Natural killer cell (primary cell): ENCODE results near the gene PMEL. TPM values are rescaled to one million over a fixed set of nuclear protein-coding genes. Genes with fewer than 3 reads are reported as not detected.

Experiments used
- ATAC-seq, 3 donors: fragments of 150-1000 bp in 2 of 3; fragments of 200-7000 bp in 1 of 3; cut with Tn5 transposase; 1 replicate in 1 of 3; 2 replicates in 2 of 3; pipeline ENCODE4 v1.10.0; 2021; ENCODE audit warnings: mild to moderate bottlenecking in 2 of 3, moderate library complexity in 2 of 3
- DNase-seq, 2 donors: peaks; one replicate each; pipeline versions ENCODE4 v3.0.0 to v3.0.0-alpha.2; 2013 to 2021; ENCODE audit warnings: mixed read lengths in 1 of 2
- H3K27ac ChIP-seq: one replicate; pipeline ENCODE4 v1.5.1; 2013; ENCODE audit warnings: mild to moderate bottlenecking, low read length
- H3K27me3 ChIP-seq: one replicate; pipeline ENCODE4 v1.6.1; 2013; ENCODE audit warnings: low read length; ENCODE audit not compliant: control insufficient read depth, insufficient read depth
- H3K36me3 ChIP-seq: one replicate; pipeline ENCODE4 v1.6.1; 2013; ENCODE audit warnings: low read length; ENCODE audit not compliant: control insufficient read depth, insufficient read depth
- H3K4me1 ChIP-seq: one replicate; pipeline ENCODE4 v1.6.1; 2013; ENCODE audit warnings: low read length; ENCODE audit not compliant: control insufficient read depth, insufficient read depth
- H3K4me3 ChIP-seq: one replicate; pipeline ENCODE4 v1.5.1; 2013; ENCODE audit warnings: low read length
- H3K9me3 ChIP-seq: one replicate; pipeline ENCODE4 v1.6.1; 2013; ENCODE audit warnings: low read length; ENCODE audit not compliant: control insufficient read depth, insufficient read depth
- H3K27ac Mint-ChIP-seq, 2 donors: one replicate each; pipeline ENCODE4 v1.8.0; 2022; ENCODE audit warnings: mild to moderate bottlenecking in 2 of 2, mixed read lengths in 2 of 2, moderate library complexity in 1 of 2
- H3K27me3 Mint-ChIP-seq, 2 donors: one replicate each; pipeline ENCODE4 v1.8.0; 2022; ENCODE audit warnings: low read depth in 2 of 2, mixed read lengths in 2 of 2
- H3K36me3 Mint-ChIP-seq: one replicate; pipeline ENCODE4 v1.8.0; 2022; ENCODE audit warnings: mixed read lengths
- H3K4me1 Mint-ChIP-seq, 2 donors: one replicate each; pipeline ENCODE4 v1.8.0; 2022; ENCODE audit warnings: mixed read lengths in 2 of 2
- H3K4me3 Mint-ChIP-seq: one replicate; pipeline ENCODE4 v1.8.0; 2022; ENCODE audit warnings: mild to moderate bottlenecking, moderate library complexity, mixed read lengths
- H3K9me3 Mint-ChIP-seq, 2 donors: one replicate each; pipeline ENCODE4 v1.8.0; 2022; ENCODE audit warnings: mixed read lengths in 2 of 2
- CTCF ChIP-seq: fragments of 200-600 bp; IDR thresholded peaks from one replicate; pipeline ENCODE4 v1.8.0; 2022; ENCODE audit warnings: antibody characterized with exemption
- WGBS: methylation state at CpG from one replicate; pipeline ENCODE4 v1.1.7; 2013; ENCODE audit warnings: missing lambda C conversion rate; ENCODE audit not compliant: insufficient coverage; 5-methylcytosine and 5-hydroxymethylcytosine counted together
- intact Hi-C: fragments of 100-400 bp; cut with micrococcal nuclease; formaldehyde crosslinking; loops from one replicate; pipeline ENCODE4 v1.14.2; 2022
- total RNA-seq, 4 donors: library from RNA; stranded (reverse); fragments of 120-200 nt in 1 of 4; gene quantifications; one replicate each; pipeline versions ENCODE4 v1.2.3 to v1.2.4, GENCODE V29; 2013 to 2022

The PMEL gene
- total RNA-seq, 3 donors from 2014 or later (not counting 1 experiment from before 2014, with no cell fraction given), result 0.35 TPM; not detected in 2

- no peaks in the 10 kb centered on the region for H3K27me3 ChIP-seq
- H3K4me3 ChIP-seq, result no peak overlapping the region
- Mint-ChIP-seq H3K4me3 (no peak overlapping the region), H3K27ac (peak overlapping the region in 1 of 2 donors; percentile 2), H3K36me3 (peaks cover 14% of the 10 kb centered on the region), H3K9me3 (no peaks in the 10 kb centered on the region), H3K27me3 (no peaks in the 10 kb centered on the region), H3K4me1 (peaks cover 19 to 24% of the 10 kb centered on the region in 2 donors)
- intact Hi-C loops, result no loop called here
- no peak for ATAC-seq
- 69% methylated on average over 2 of the region's 3 CpGs for WGBS
- DNase-seq, result no peak
- TF ChIP-seq CTCF, result no peak
- no peaks in the 10 kb centered on the region for H3K9me3 ChIP-seq
- H3K27ac ChIP-seq, result no peak overlapping the region
- no peaks in the 10 kb centered on the region for H3K4me1 ChIP-seq
- peaks cover 23% of the 10 kb centered on the region for H3K36me3 ChIP-seq
Observed at GRCh38 chr12:55915482-55915859, 50.4 kb downstream of the PMEL start.

- no peaks in the 10 kb centered on the region for H3K27me3 Mint-ChIP-seq
- TF ChIP-seq CTCF, result no peak
- no peaks in the 10 kb centered on the region for H3K4me1 ChIP-seq
- intact Hi-C loops, result no loop called here
- WGBS, result 97% methylated on average over 4 of the region's 4 CpGs
- H3K4me1 Mint-ChIP-seq, result peaks cover 27 to 28% of the 10 kb centered on the region in 2 donors
- H3K36me3 Mint-ChIP-seq, result peaks cover 14% of the 10 kb centered on the region
- H3K4me3 Mint-ChIP-seq, result no peak overlapping the region
- no peak overlapping the region for H3K27ac ChIP-seq
- H3K9me3 Mint-ChIP-seq, result no peaks in the 10 kb centered on the region
- H3K27me3 ChIP-seq, result no peaks in the 10 kb centered on the region
- DNase-seq (no peak), ATAC-seq (no peak)
- peaks cover 22% of the 10 kb centered on the region for H3K36me3 ChIP-seq
- H3K9me3 ChIP-seq, result no peaks in the 10 kb centered on the region
- peak overlapping the region; percentile 44 to 63 for H3K27ac Mint-ChIP-seq
- no peak overlapping the region for H3K4me3 ChIP-seq
Observed at GRCh38 chr12:55912908-55913307, 52.9 kb downstream of the PMEL start.

- Histone ChIP-seq H3K4me1 (no peaks in the 10 kb centered on the region), H3K27ac (no peak overlapping the region), H3K27me3 (no peaks in the 10 kb centered on the region), H3K36me3 (peaks cover 17% of the 10 kb centered on the region), H3K9me3 (no peaks in the 10 kb centered on the region), H3K4me3 (no peak overlapping the region)
- peaks cover 14% of the 10 kb centered on the region for H3K36me3 Mint-ChIP-seq
- DNase-seq (no peak), ATAC-seq (no peak)
- no peak overlapping the region for H3K4me3 Mint-ChIP-seq
- H3K9me3 Mint-ChIP-seq, result no peaks in the 10 kb centered on the region
- H3K4me1 Mint-ChIP-seq, result peaks cover 19 to 24% of the 10 kb centered on the region in 2 donors
- WGBS, result no CpG with 5 or more reads among the region's 2 CpGs
- H3K27me3 Mint-ChIP-seq, result no peaks in the 10 kb centered on the region
- no peak overlapping the region for H3K27ac Mint-ChIP-seq
- TF ChIP-seq CTCF, result no peak
- intact Hi-C loops, result no loop called here
Observed at GRCh38 chr12:55909513-55909884, 56.3 kb downstream of the PMEL start.

GRCh38 chr12:55908726-55909512 is 56.9 kb downstream of the PMEL start:
- H3K27ac ChIP-seq, result no peak overlapping the region
- DNase-seq, result no peak
- H3K4me1 ChIP-seq, result no peaks in the 10 kb centered on the region
- no peak overlapping the region for H3K4me3 Mint-ChIP-seq
- H3K27me3 ChIP-seq, result no peaks in the 10 kb centered on the region
- H3K36me3 Mint-ChIP-seq, result peaks cover 11% of the 10 kb centered on the region
- no peak for ATAC-seq
- no peaks in the 10 kb centered on the region for H3K9me3 ChIP-seq
- H3K27ac Mint-ChIP-seq, result peak overlapping the region in 1 of 2 donors; percentile 27
- H3K27me3 Mint-ChIP-seq, result no peaks in the 10 kb centered on the region
- no peak for TF ChIP-seq CTCF
- H3K4me1 Mint-ChIP-seq, result peaks cover 13 to 19% of the 10 kb centered on the region in 2 donors
- 97% methylated on average over 7 of the region's 8 CpGs for WGBS
- peaks cover 11% of the 10 kb centered on the region for H3K36me3 ChIP-seq
- intact Hi-C loops, result no loop called here
- H3K4me3 ChIP-seq, result no peak overlapping the region
- H3K9me3 Mint-ChIP-seq, result no peaks in the 10 kb centered on the region
